Rectal smooth muscle tissue (tissue), 1 donor: ENCODE results near the gene NAA16.
"Not testable (repeated sequence)": the region's sequence is repeated elsewhere in the genome, so short reads cannot be mapped to it uniquely, and the experiment has no call there.

Experiments used
- H3K27ac ChIP-seq: one replicate; pipeline ENCODE4 v1.7.0; 2013; ENCODE audit warnings: low read depth, low read length, inconsistent platforms
- H3K27me3 ChIP-seq: one replicate; pipeline ENCODE4 v1.7.0; 2013; ENCODE audit warnings: low read length; ENCODE audit not compliant: control insufficient read depth, insufficient read depth
- H3K36me3 ChIP-seq: one replicate; pipeline ENCODE4 v1.7.0; 2013; ENCODE audit warnings: low read length; ENCODE audit not compliant: control insufficient read depth, insufficient read depth
- H3K4me1 ChIP-seq: one replicate; pipeline ENCODE4 v1.7.0; 2013; ENCODE audit warnings: low read length; ENCODE audit not compliant: control insufficient read depth, insufficient read depth
- H3K4me3 ChIP-seq: one replicate; pipeline ENCODE4 v1.7.0; 2013; ENCODE audit warnings: low read length
- H3K9ac ChIP-seq: one replicate; pipeline ENCODE4 v1.7.0; 2013; ENCODE audit warnings: low read length

The NAA16 gene

DNA sequence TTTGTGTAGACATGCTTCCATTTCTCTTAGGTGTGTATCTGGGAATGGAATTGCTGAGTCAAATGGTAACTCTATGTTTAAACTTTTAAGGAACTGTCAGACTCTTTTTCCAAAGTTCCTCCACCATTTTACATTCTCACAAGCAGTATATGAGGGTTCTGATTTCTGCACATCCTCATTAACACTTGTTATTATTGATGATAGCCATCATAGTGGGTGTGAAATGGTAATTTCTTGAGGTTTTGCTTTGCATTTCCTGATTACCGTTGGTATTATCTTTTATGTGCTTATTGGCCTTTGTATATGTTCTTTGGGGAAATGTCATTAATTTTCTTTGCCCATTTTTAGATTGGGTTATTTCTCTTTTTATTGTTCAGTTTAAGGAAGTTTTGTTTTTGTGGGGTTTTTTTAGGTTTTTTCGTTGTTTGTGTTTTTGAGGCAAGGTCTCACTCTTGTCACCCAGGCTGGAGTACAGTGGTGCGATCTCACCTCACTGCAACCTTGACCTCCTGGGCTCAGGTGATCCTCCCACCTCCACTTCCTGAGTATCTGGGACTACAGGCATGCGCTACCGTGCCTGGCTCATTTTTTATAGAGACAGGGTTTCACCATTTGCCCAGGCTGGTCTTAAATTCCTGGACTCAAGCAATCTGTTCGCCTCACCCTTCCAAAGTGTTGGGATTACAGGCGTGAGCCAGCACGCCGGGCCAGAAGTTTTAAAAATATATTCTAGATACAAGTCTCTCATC lies 34.3 kb downstream of the NAA16 start:
- Histone ChIP-seq H3K9ac (no peak overlapping the region), H3K27ac (no peak overlapping the region)

DNA sequence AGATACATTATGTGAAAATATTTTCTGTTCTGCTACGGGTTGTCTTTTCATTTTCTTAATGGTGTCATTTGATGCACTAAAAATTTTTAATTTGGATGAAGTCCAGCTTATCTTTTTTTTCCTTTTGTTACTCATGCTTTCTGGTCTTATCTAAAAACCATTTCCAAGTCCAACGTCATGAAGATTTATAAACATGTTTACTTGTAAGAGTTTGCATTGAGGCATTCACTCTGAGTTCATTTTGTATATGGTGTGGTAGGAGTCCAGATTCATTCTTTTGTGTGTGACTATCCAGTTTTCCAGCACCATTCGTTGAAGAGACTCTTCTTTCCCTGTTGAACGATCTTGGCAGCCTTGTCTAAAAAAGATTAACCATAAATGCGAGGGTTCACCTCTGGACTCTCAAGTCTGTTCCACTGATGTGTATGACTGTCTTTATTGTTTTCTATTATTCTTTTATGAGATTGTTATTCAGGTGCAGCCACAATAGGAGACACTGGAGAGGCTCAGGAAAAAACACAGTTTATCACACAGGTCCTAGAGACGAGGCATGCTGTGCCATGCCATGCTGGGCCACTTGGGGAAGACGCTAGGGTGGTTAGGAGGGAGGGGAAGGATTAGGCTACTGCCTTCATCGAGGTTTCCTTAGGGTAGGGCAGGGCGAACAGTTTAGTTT lies 35.0 kb downstream of the NAA16 start:
- H3K9ac ChIP-seq, result no peak overlapping the region
- H3K4me1 ChIP-seq, result no peaks in the 10 kb centered on the region
- H3K36me3 ChIP-seq, result no peaks in the 10 kb centered on the region
- H3K27me3 ChIP-seq, result no peaks in the 10 kb centered on the region
- no peak overlapping the region for H3K4me3 ChIP-seq
- no peak overlapping the region for H3K27ac ChIP-seq

More for the DNA sequence above, 34.3 kb downstream of the NAA16 start:
- Histone ChIP-seq H3K27me3 (no peaks in the 10 kb centered on the region), H3K4me1 (no peaks in the 10 kb centered on the region), H3K4me3 (no peak overlapping the region), H3K36me3 (no peaks in the 10 kb centered on the region)

DNA sequence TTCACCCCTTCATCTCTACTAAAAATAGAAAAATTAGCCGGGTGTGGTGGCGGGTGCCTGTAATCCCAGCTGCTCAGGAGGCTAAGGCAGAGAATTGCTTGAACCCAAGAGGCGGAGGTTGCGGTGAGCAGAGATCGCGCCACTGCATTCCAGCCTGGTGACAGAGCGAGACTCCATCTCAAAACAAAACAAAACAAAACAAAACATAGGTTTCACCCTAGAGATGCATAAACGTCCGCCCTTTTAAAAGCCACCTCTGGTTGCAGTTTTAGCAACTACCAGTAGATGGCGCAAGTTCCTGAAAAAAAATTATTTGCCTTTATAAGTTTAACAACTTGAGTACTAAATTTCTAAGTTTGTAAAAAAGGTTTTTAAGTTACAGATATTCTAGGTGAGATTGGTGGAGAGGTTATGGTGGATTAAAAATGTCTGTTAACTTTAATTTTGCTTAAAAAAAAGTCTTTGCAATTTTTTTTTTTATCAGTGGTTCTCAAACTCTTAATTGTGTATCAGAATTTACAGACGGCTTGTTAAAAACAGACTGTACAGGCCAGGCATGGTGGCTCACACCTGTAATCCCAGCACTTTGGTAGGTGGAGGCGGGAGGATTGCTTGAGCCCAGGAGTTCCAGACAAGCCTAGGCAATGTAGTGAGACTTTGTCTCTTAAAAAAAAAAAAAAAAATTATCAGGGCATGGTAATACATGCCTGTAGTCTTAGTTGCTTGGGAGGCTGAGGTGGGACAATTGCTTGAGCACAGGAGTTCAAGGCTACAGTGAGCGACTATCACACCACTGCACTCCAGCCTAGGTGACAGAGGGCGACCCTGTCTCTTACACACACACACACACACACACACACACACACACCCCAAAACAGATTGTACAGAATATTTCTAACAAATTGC lies 42.1 kb downstream of the NAA16 start:
- H3K9ac ChIP-seq, result no peak overlapping the region
- H3K27ac ChIP-seq, result no peak overlapping the region
- no peak overlapping the region for H3K4me3 ChIP-seq
- no peaks in the 10 kb centered on the region for H3K4me1 ChIP-seq
- H3K27me3 ChIP-seq, result no peaks in the 10 kb centered on the region
- H3K36me3 ChIP-seq, result no peaks in the 10 kb centered on the region

DNA sequence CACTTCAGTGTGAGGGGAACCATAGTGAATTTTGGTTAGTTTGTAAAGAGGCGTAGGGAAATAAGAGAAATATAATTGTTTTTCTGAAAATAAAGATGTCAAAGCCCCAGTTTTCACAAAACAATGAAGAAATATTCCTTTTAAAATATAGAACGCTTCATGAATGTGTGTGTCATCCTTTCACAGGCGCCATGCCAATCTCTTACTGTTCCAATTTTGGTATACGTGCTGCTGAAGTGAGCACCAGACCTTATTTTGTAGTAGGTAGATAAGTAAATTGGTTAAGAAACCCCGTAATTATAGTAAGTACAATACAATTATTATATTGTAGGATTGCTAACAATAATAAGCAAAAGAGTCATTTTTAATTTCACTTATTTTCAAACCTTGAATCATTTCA lies 43.3 kb downstream of the NAA16 start:
- no peaks in the 10 kb centered on the region for H3K27me3 ChIP-seq
- H3K36me3 ChIP-seq, result peaks cover 6% of the 10 kb centered on the region
- H3K4me1 ChIP-seq, result no peaks in the 10 kb centered on the region
- H3K4me3 ChIP-seq, result no peak overlapping the region
- no peak overlapping the region for H3K9ac ChIP-seq
- no peak overlapping the region for H3K27ac ChIP-seq

DNA sequence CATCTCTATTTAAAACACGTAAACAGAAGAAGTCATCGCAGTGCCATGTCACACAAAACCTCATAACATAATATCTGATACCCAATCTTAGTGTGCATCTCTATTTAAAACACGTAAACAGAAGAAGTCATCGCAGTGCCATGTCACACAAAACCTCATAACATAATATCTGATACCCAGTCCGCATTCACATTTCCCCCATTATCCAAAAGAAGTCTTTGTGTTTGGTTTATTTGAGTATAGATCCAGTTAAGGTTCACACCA lies 45.2 kb downstream of the NAA16 start:
- not testable (repeated sequence) for H3K4me3 ChIP-seq, H3K4me1 ChIP-seq, H3K9ac ChIP-seq, H3K27ac ChIP-seq, H3K27me3 ChIP-seq
- H3K36me3 ChIP-seq, result peaks cover 11% of the 10 kb centered on the region

DNA sequence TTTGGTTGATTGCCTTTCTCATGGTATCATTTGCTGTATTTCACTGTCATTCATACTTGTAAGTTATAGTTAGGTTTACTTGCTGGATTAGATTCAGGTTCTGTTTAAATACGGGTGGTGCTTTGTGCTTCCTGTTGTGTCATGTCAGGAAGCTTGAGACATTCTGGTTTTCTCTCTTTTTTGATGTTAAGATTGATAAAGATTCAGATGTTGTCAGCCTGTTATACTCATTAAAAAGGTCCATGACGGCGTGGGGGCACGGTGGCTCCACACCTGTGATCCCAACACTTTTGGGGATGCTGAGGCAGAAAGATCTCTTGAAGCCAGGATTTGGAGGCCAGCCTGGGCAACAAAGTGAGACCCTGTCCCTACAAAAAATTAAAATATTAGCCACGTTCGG lies 45.7 kb downstream of the NAA16 start:
- no peak overlapping the region for H3K27ac ChIP-seq
- no peak overlapping the region for H3K9ac ChIP-seq
- H3K4me1 ChIP-seq, result no peaks in the 10 kb centered on the region
- H3K4me3 ChIP-seq, result no peak overlapping the region
- H3K27me3 ChIP-seq, result no peaks in the 10 kb centered on the region
- H3K36me3 ChIP-seq, result peaks cover 11% of the 10 kb centered on the region

DNA sequence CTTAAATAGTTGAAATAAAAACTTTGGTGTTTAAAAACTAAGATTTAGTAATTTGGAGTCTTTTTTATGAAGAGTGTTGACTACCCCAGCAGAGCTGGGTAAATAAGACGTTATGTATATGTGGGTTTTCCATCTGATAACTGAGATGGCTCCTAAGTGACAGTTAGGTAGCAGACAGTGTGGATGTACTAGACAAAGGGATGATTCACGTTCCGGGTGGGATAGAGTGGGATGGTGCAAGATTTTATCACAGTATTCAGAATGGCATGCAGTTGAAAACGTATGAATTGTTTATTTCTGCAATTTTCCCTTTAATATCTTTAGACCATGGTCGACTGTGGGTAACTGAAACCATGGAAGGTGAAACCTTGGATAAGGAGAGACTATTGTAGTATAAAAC lies 50.4 kb downstream of the NAA16 start:
- Histone ChIP-seq H3K4me1 (no peaks in the 10 kb centered on the region), H3K36me3 (peaks cover 22% of the 10 kb centered on the region), H3K27me3 (no peaks in the 10 kb centered on the region), H3K4me3 (no peak overlapping the region), H3K27ac (no peak overlapping the region), H3K9ac (no peak overlapping the region)

DNA sequence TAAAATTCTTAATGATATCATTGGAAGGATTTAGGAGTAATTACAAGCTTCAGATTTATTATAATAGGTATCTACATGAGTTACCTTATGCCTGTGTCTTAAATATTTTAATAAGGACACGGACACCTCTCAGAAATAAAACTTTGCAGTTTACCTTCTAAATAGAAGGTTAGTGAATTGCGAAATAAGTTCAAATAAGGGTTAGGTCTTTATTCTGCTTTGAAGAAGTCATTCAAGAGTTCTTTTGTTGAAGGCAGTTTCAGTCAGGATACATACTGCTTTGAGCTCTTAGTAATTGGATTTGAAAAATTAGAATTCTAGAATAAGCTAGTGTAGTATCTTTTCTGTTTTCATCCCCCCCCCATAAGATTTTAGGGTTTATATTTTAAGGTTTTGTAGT lies 53.0 kb downstream of the NAA16 start:
- peaks cover 21% of the 10 kb centered on the region for H3K36me3 ChIP-seq

DNA sequence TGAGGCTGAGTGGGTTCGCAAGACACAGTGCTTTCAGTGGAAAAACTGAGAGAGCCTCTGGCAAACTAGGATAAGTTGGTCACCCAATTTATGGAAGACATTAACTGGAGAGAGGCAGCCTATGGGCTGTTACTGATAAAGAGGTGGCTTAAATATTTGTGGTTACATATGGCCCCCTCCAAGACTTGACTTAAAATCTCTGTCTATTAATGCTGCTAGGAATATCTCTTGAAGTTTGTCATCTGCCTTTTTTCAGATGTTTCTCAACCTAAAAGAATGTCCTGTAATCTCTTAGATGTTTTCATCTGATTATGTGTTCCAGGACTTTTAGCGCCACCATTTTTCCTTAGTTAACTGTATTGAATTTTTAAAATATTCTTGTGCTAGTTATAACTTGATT lies 54.6 kb downstream of the NAA16 start:
- peaks cover 19% of the 10 kb centered on the region for H3K36me3 ChIP-seq
- H3K27ac ChIP-seq, result no peak overlapping the region
- H3K4me3 ChIP-seq, result no peak overlapping the region
- no peaks in the 10 kb centered on the region for H3K27me3 ChIP-seq
- H3K4me1 ChIP-seq, result no peaks in the 10 kb centered on the region
- H3K9ac ChIP-seq, result no peak overlapping the region

More for the DNA sequence above, 53.0 kb downstream of the NAA16 start:
- no peak overlapping the region for H3K9ac ChIP-seq
- H3K4me3 ChIP-seq, result no peak overlapping the region
- H3K4me1 ChIP-seq, result no peaks in the 10 kb centered on the region
- no peak overlapping the region for H3K27ac ChIP-seq
- no peaks in the 10 kb centered on the region for H3K27me3 ChIP-seq

DNA sequence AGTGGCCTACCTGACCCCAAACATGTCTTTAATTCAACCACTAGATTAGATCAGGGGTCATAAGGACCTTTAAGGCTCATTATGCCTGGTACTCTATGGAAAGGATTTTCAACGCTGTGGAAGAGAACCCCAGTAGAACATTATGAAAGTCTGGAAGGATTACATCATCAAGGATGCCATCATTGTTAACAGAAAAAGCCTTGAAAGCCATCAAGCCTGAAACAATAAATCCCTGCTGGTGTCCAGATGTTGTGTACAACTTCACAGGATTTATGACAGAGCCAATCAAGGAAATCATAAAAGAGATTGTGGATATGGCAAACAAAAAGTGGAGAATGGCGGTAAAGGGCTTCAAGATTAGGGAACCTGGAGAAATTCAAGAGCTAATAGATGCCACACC lies 59.7 kb downstream of the NAA16 start:
- Histone ChIP-seq H3K9ac (no peak overlapping the region), H3K27me3 (no peaks in the 10 kb centered on the region), H3K27ac (no peak overlapping the region), H3K4me3 (no peak overlapping the region), H3K4me1 (no peaks in the 10 kb centered on the region), H3K36me3 (peaks cover 10% of the 10 kb centered on the region)

DNA sequence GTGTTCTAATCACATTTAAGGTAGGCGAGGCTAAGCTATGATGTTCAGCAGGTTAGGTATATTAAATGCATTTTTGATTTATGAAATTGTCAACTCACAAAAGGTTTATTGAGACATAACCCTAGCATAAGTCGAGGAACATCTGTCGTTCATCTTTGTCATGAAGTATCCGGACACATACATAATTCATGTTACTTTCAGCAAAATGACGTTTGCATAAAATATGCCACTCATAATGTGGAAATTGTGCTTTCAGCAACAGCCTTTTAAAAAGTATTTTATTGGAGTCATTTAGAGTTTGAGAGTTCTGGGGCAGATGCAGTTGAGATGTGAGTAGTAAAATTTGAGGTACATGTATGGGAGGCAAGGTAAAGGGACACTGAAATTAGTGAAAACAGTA lies 66.4 kb downstream of the NAA16 start:
- Histone ChIP-seq H3K9ac (no peak overlapping the region), H3K27me3 (no peaks in the 10 kb centered on the region), H3K4me3 (no peak overlapping the region), H3K27ac (no peak overlapping the region), H3K4me1 (no peaks in the 10 kb centered on the region), H3K36me3 (peaks cover 2% of the 10 kb centered on the region)

DNA sequence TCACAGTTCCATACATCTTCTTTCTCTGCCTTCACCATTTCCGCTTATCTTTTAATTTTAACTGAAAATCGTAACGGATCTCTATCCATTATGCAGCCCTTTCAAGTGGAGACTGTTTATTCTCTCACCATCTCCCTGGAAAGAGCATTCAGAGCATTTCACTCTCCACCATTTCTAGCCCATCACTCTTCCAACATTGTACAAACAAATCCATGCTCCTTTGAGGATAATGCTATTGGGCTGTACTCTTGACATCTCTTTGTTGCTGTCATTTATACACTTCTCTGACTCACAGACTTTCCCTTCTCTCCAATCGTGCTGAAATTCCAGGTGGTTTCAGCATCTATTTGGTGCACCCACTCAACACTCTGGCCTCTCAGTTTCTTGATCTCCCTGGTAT lies 71.4 kb downstream of the NAA16 start:
- H3K36me3 ChIP-seq, result no peaks in the 10 kb centered on the region
- no peaks in the 10 kb centered on the region for H3K27me3 ChIP-seq
- H3K4me3 ChIP-seq, result no peak overlapping the region
- no peak overlapping the region for H3K27ac ChIP-seq
- H3K4me1 ChIP-seq, result no peaks in the 10 kb centered on the region
- H3K9ac ChIP-seq, result no peak overlapping the region
